ENCODE measurements around the gene RXFP4.
"Not testable (repeated sequence)": the region's sequence is repeated elsewhere in the genome, so short reads cannot be mapped to it uniquely, and the experiment has no call there.

The RXFP4 gene, protein sequence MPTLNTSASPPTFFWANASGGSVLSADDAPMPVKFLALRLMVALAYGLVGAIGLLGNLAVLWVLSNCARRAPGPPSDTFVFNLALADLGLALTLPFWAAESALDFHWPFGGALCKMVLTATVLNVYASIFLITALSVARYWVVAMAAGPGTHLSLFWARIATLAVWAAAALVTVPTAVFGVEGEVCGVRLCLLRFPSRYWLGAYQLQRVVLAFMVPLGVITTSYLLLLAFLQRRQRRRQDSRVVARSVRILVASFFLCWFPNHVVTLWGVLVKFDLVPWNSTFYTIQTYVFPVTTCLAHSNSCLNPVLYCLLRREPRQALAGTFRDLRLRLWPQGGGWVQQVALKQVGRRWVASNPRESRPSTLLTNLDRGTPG
- total RNA-seq = 0 to 0.33 (median 0) reads per million in 17 experiments

DNA sequence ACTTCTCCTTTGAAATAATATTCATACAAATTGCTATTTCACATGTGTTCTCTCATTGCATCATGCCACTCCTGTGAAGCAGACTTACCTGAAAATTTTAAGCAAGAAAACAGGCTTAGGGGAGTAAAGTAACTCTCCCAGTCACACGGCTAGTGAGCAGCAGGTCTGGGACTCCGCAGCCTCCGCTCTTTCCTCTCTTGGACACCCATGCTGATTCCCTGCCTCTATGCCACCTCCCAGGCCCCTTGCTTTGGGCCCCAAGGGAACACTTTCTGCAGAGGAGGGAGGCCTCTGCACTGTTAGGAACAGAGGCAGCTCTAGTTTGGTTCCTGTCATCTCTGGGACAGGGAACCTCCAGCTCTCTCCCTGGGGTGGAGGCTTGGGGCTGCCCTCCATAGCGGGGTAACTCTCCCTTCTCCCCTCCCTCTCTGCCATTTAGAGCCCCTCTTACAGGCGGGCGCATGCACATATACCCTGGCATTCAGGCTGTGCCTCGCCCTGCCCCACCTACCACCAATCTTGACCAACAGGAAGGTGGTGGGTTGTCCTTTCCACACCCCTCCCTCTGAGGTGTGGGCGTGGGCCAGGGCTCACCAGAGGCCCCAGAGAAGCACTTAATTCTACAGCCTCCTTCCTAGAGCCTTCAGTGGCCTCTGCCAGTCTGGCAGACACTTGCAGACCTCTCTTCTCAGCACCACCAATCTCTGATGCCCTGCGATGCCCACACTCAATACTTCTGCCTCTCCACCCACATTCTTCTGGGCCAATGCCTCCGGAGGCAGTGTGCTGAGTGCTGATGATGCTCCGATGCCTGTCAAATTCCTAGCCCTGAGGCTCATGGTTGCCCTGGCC is at the start of gene RXFP4:
TSS of gene RXFP4 (plus strand) at position 646 of the 852 bp plus-strand sequence. CDS start at position 718, 72 bp downstream.
- peak; percentile 48 to 70 (median 57) for DNase-seq

DNA sequence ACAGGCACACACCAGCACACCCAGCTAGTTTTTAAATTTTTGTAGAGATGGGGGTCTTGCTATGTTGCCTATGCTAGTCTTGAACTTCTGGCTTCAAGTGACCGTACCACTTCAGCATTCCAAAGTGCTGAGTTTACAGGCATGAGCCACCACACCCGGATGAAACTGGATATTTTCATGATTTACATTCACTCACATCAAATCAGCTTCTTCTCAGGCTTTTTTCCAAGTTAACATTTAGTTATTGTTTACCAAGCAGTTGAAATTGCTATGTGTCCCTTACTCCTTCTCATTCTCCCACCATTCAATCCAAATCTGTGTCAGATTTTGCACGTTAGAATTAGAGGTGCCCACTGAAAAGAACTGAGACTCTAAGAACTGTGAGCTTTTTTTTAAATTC is 48.6 kb upstream of the RXFP4 start:
- no peak for DNase-seq

DNA sequence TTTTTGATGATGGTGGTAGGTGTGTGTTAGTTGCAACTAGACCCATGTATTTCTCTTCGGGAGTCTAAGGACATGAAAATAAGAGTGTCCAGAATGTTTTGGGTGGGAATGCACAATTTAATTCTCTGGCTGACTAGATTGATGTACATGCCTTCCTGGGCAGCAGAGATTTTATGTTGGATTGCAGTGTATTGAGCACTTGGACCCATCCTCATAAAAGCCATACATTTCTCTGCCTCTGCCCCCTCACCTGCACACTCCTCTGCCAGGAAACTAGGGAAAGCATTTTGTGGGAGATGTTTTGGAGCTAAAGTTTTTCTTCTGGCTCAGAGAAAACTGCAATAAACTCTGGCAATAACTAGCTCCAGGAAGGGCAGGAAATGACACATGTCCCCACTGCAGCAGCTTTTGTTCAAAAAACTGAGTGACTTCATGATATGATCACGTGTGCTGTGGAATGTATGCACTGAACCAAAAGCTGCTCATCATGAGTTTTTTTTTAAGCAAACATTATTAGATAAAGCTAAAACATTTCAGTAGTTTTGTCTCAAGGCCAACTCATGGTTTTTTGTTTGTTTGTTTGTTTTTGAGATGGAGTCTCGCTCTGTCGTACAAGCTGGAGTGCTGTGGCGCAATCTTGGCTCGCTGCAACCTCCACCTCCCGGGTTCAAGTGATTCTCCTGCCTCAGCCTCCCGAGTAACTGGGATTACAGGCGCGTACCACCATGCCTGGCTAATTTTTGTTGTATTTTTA is 47.9 kb upstream of the RXFP4 start:
- peak; percentile 58 to 83 (median 69) for DNase-seq

DNA sequence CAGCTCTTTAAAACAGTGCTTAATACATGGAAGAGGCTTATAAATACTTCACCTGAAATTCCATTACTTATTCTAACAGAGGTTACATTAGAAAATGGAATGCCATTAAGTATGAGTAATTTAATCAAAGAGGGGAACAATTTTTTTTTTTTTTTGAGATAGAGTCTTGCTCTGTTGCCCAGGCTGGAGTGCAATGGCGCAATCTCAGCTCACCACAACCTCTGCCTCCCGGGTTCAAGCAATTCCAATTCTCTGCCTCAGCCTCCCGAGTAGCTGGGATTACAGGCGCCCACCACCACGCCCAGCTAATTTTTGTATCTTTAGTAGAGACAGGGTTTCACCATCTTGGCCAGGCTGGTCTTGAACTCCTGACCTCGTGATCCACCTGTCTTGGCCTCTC is 45.8 kb upstream of the RXFP4 start:
- DNase-seq = not testable (repeated sequence)

DNA sequence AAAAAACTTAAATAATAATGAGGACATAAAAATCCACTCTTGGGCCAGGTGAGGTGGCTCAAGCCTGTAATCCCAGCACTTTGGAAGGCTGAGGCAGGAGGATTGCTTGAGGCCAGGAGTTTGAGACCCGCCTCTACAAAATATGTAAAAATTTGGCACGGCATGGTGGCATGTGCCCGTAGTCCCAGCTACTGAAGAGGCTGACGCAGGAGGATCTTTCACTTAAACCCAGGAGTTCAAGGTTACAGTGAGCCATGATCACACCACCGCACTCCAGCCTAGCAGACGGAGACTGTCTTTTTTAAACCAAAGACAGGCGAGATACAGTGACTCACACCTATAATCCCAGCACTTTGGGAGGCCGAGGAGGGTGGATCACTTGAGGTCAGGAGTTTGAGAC is 45.0 kb upstream of the RXFP4 start:
- not testable (repeated sequence) for DNase-seq

DNA sequence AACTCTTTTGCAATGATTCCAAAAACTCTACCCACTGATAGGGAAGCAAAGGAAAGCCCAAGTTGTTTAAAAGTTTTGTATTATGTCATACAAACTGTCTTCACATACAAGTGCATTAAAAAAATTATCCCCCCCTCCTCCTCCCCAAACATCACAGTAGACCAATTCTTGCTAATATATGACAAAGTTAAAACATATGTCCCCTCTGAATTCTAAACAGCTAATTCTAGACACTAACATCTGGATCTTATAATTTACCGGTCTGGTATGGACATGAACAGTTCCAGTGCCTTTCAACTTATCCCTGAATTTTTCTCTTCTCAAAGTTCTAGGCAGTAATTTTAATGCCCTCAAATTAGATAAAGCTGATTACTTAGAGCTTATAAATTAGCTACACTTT is 43.7 kb upstream of the RXFP4 start:
- no peak for DNase-seq

DNA sequence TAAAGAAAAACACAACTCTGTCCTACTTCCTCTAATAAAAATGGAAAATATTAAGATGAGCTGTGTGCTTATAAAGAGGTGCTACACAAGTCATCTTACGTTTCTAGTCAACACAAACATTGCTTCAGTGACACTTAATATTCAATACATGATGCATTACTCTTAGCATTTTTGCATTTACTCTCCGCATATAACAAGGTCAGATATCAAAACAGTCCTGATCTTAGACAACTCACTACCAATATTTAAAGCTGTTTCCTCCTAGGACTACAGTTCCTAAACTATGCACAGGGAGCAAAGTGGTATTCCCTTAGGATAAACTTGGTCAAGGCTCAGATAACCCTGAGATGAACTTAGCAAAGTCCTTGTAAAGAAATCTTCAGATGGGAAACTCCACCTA is 42.5 kb upstream of the RXFP4 start:
- no peak for DNase-seq

DNA sequence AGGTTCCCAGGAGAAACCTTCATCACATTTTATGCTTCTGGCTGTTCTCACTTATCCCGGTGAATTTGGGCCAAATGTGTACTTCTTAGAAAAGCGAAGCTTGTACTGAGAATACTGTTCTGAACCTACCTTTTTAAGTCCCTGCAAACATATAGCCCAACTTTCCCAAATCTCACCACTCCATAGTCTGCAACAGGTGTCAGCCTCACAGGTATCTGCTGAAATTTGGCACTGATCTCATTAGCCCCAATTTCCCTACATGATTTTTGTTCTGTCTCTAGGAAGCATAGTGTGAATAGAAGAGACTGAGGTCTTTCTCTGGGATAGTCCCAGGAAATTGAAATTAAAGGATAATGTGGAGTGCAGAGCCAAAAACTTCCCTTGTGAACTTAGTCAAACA is 41.8 kb upstream of the RXFP4 start:
- no peak for DNase-seq

DNA sequence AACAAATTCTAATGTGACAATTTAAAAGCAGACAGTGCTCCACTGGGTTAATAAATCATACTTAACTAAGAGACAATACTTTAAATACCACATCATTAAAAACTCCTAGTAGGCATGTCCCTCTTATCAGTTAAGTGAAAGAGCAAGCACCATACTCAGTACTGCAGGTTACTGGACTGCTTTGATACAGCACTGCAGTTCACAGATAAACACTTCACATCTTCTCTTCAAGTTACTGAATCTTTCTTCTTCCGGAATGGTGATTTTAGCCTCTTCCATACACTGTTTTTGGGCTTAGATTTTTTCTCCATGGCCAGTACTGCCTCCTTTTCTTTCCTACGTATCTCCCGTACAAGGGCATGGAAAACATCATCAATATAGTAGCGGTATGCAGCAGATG is 41.3 kb upstream of the RXFP4 start:
- DNase-seq = no peak

DNA sequence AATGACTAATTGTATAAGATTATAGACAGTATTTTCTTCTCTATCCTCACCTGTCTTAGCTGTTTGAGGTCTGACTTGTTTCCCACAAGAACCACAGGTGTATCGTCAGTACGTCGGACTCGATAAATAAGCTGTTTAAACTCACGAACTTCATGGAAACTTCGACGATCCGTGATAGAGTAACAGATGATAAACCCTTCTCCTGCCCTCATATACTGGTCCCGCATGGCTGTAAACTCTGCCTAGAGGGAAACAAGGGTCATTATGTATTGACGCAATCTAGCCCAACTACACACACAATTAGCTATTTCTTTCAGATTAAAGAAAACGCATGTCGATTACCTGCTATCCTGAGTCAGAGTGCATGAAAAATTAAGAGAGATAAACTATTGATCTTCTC is 37.2 kb upstream of the RXFP4 start:
- no peak for DNase-seq

DNA sequence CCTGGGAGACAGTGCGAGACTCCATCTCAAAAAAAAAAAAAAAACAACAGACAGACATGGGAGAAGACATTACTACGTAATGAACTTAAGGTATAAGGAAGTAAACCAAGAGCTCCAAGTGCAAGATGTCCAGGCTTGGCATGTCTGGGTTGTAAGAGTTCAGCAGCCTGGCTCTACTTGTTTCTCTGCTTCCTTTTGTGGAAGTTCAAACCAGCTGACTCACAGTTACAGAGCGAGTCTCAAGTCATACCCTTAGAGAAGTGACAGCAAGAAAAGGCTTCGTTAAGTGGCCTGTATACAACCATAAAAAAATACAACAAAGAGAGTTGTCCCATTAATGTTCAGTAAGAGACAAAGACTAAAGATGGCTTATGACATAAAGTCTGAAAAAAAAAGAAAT is 31.5 kb upstream of the RXFP4 start:
- peak; percentile 87 to 95 (median 90) for DNase-seq

DNA sequence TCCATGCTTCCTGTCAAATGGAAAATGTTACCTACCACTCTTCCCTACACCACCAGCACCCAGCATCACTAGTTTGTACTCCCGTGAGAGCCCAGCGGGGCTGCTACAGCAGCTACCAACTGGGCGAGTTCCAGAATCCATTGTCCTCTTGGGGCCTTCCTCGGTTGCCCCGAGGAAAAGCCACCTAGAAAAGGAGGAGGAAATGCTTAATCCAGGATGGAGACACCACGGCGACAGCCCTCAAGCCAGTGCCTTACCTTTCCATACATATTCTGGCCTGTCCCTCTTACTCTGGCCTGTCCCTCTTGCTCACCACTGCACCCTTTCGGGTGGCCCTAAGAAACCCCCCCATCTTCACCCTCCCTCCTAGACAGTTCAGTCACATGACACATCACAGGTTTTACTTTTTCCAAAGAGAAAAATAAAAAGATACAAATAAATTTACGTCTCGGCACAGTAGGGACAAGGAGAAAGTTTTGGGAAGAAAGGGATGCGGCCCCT is 30.8 kb upstream of the RXFP4 start:
- DNase-seq = peak; percentile 29 to 50 (median 40)

DNA sequence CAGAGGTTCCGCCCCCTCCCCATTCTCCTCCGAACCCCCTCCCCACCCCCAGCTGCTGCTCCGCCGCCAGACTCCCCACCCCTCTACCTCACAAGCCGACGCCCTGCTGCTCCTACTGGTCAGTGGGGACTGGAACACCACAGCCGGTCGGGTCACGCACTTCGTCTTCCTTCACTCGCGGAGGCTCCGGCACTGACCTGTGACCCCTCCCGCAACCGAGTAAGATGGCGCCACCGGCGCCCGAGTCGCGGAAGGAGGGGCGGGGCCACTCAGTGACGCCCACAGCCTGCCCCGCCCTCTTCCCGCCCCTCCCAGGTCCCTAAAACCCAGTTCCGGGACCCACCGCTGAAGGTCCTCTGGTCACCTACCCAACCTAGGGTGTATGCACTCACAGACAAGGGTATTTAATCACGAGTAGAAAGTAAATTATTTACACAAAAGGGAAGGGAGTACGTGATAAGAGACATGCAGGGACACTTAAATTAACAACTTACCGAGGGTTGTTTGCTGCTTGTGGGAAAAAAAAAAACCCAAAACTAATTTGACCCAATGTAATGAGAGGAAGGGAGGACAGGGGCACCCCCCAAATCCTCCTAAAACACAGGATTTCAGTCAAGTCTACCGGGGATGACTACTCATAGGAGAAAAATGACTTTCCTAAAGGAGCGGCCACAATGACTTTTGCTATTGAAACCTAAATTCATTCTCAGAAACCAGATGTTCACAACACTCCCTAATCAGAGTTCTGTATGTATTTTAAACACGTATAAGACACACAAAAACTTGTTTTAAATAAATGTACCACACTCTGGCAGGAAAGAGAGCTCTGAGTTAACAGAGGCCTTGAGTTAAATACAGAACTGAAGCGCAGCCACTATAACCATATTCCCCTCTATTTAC is 30.0 kb upstream of the RXFP4 start, which contains the start of gene RIT1:
TSS of gene RIT1 (minus strand) at position 194 of the 900 bp plus-strand sequence. CDS start 588 bp downstream, outside the sequence.
- DNase-seq = peak; percentile 93 to 97 (median 95)

DNA sequence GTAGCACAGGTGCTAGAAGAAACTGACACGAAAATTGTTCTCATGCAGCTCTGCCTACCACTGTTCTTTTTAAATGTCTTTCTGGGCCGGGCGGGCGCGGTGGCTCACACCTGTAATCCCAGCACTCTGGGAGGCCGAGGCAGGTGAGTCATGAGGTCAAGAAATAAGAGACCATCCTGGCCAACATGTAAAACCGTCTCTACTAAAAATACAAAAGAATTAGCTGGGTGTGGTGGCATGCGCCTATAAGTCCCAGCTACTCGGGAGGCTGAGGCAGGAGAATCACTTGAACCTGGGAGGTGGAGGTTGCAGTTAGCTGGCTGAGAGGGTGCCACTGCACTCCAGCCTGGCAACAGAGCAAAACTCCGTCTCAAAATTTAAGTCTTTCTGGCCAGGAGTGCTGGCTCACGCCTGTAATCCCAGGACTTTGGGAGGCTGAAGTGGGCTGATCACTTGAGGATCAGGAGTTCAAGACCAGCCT is 29.3 kb upstream of the RXFP4 start:
- DNase-seq = no peak

DNA sequence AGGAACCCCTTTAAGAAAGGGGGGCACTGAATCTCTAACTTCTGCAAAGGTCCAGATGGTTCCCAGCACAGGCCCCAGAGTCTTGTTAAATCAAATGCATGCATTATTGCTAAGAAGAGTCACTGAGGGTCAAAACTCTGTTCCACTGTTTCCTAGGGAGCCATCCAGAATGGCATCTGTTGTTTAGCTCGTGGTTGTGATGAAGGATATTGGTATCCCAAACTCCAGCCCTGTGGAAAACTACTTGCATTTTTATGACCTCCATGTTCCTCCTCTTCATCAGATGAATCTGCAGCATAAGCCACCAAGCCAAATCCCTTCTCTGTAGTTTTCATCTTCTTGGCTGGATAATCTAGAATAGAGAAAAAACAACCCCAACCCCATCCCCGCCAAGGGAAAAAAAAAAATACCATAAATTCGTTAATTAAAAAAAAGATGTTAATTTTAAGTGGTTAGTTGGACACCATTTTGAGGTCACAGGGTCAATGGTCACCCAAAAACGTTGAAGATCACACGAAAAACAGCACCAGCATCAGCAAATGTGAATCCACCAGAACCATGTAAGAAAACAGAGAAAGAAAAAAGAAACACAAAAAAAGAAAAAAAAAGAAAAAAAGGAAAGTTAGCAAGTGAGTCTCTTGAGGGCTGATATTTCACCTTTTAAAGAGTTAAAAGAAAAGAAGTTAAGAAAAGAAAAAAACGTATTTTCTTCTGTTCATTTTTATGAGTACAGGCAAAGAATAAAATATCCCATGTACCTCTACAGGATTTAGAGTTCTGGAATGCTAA is 27.3 kb upstream of the RXFP4 start:
- no peak for DNase-seq

DNA sequence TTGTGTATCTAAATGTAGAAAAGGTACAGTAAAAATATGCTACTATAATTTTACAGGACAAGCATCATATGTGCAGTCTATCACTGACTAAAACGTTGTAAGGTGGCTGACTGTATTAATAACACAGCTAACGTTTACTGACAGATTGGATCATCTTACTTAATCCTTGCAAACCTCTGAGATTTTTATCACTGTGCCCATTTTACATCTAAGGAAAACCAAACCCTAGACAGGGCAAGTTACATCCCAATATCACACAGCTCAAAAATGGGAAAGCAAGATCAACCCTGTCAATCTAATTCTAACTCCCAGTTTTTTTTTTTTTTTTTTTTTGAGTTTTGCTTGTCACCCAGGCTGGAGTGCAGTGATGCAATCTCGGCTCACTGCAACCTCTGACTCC is 22.8 kb upstream of the RXFP4 start:
- DNase-seq = no peak

DNA sequence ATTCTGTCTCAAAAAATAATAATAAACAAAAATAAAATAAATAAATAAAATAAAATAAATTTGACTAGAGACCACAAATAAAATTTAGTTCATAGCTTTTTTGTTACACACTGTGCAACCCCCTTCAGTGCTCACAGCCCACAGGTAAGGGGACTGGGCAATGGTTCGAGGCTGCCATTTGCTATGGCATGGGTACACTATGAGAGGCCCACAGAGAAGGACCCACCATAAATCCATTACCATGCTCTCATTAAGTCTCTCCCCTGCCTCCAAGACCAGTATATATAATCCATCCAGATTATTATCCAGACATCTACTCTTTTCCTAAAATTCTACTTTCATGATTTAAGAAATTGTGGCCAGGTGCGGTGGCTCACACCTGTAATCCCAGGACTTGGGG is 21.6 kb upstream of the RXFP4 start:
- no peak for DNase-seq

DNA sequence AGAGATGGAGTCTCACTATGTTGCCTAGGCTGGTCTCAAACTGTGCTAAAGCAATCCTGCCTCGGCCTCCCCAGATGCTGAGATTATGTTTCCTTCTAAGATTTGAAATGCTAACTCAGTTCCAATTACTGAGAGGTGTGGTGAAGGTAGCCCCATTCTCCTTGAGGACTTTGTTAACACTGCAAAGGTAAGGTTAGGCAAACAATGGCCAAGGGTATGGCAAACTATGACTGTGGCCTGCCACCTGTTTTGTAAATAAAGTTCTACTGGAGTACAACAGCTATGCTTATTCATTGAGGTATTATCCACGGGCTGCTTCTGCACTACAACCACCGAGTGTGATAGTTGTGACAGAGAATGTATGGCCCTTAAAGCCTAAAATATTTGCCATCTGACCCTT is 20.7 kb upstream of the RXFP4 start:
- no peak for DNase-seq

DNA sequence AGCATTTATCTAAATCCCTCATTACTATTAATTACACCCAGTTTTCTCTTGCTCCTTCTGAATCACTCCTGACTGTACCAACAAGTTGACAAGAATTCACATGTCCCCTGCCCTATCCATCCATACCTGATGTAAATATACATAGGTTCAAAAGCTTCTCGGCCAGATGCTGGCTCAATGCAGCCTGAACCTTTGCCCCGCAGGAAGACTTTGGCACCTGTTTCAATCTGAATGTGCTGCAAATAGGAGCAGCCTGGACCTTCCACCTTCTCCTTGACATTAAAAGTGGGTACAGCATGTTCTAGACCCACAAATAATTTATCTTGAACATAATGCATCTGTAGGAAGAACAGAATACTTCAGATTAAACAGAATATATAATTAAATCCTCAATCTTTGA is 15.9 kb upstream of the RXFP4 start:
- DNase-seq = no peak

DNA sequence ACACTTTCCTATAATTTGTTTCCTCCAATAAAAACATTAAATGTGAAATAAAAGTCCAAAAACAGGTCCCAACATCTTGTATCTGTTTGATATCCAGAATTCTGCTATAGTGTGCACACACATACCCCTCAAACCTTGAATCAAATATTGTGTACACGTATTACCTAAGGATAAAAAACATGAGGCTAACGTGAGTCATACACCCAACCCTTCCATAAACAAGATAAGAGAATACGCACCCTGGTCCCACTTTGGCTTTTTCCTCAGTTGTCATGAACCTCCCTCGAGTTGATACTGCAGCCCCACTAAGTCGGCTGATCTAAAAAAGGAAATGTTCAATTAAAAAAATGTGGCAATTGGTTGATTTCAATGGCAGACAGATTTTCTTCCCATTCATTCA is 12.4 kb upstream of the RXFP4 start:
- no peak for DNase-seq

DNA sequence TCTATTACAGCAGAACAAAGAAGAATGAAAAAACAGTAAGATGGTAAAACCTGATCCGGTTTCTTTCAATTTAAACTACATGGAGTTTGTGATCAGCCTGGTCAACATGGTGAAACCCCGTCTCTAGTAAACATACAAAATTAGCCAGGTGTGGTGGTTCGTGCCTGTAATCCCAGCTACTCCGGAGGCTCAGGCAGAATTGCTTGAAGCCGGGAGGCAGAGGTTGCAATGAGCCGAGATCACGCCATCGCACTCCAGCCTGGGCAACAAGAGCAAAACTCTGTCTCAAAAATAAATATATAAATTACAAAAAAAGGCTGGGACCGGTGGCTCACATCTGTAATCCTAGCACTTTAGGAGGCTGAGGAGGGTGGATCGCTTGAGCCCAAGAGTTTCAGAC is 10.7 kb upstream of the RXFP4 start:
- not testable (repeated sequence) for DNase-seq
